Ovary (tissue), 9 donors: ENCODE data around the gene EID2. TPM values are rescaled to one million over a fixed set of nuclear protein-coding genes. Genes with fewer than 3 reads are reported as not detected.

ENCODE experiments used
- DNase-seq, 5 donors: peaks; one replicate each; pipeline ENCODE4 v3.0.0-alpha.2; 2019 to 2020
- H3K27ac ChIP-seq, 2 donors: fragments of 200-600 bp; one replicate each; pipeline versions ENCODE4 v1.5.1 to v1.8.0; 2019 to 2022
- H3K27me3 ChIP-seq: fragments of 200-600 bp; one replicate; pipeline ENCODE4 v1.8.0; 2022
- H3K36me3 ChIP-seq: fragments of 200-600 bp; sonication (generic); one replicate; pipeline ENCODE4 v1.5.1; 2019
- H3K4me1 ChIP-seq: one replicate; pipeline ENCODE4 v1.8.1; 2013; ENCODE audit warnings: mild to moderate bottlenecking, moderate library complexity; ENCODE audit not compliant: insufficient read depth
- H3K4me3 ChIP-seq: fragments of 200-600 bp; sonication (generic); one replicate; pipeline ENCODE4 v1.5.1; 2017
- H3K9me3 ChIP-seq, 2 donors: fragments of 200-600 bp in 1 of 2; sonication (generic) in 1 of 2; one replicate each; pipeline versions ENCODE4 v1.5.1 to v1.8.1; 2013 to 2019; ENCODE audit warnings: mild to moderate bottlenecking in 1 of 2, moderate library complexity in 1 of 2
- CTCF ChIP-seq, 3 donors: fragments of 450-650 bp in 2 of 3; fragments of 200-600 bp in 1 of 3; IDR thresholded peaks; one replicate each; pipeline versions ENCODE4 v1.5.1 to v1.8.0; 2016 to 2022; ENCODE audit warnings: antibody characterized with exemption in 3 of 3, mild to moderate bottlenecking in 1 of 3
- EP300 ChIP-seq: sonication (generic); formaldehyde crosslinking; IDR thresholded peaks from one replicate; pipeline ENCODE4 v1.6.1; 2017; ENCODE audit warnings: antibody characterized with exemption
- POLR2A ChIP-seq: fragments of 450-650 bp; IDR thresholded peaks from one replicate; pipeline ENCODE4 v1.6.1; 2017; ENCODE audit warnings: antibody characterized with exemption, mild to moderate bottlenecking, moderate library complexity
- WGBS, 3 donors: extraction: QIAGEN DNeasy Blood & Tissue Kit in 1 of 3; methylation state at CpG; one replicate each; pipeline versions ENCODE4 v1.1.5 to v1.1.7; 2013 to 2017; 5-methylcytosine and 5-hydroxymethylcytosine counted together
- intact Hi-C, 4 donors: fragments of 100-400 bp; cut with DNase I; formaldehyde crosslinking; loops; one replicate each; pipeline versions ENCODE4 v1.11.0 to v1.15.1; 2022 to 2023
- polyA plus RNA-seq, 2 donors: library from polyadenylated mRNA; stranded (reverse); fragments of 200-250 nt in 1 of 2; fragments of 350-450 nt in 1 of 2; fragmentation: Illumina TruSeq in 1 of 2; extraction: RNeasy Lipid Tissue Mini Kit (QIAGEN cat#74804) in 1 of 2; gene quantifications; one replicate each; pipeline ENCODE4 v1.2.3, GENCODE V29; 2013 to 2014
- total RNA-seq, 7 donors: library from RNA; depleted of rRNA in 2 of 7; stranded (reverse); fragments of >200 nt in 2 of 7; fragmentation: NEBNext Ultra II Directional in 3 of 7; extraction: Animal tissue kit (Norgen Biotek cat#: 25700) in 3 of 7; gene quantifications; one replicate each; pipeline versions ENCODE4 v1.1.0 to v1.2.4, GENCODE V29; 2016 to 2023
- donor health status: DM: no; HTN: no; CAD: no; lungs with moderate emphysema.
- donor health status: DM: no; HTN: no; CAD: no.
- donor health status: Bipolar disorder and iron deficiency.
- donor health status: DM: yes; HTN: yes; CAD: no.
- donor health status: DM: no; HTN: no; CAD: no.
- donor health status: DM: yes; HTN: yes; CAD: no.

The EID2 gene
- total and polyA plus RNA-seq, 9 donors: 6.9 to 17.0 (median 13.1) TPM

- 74 to 84% (median 76%) methylated on average over 2 of the region's 2 CpGs for WGBS, 3 donors
- intact Hi-C loops: no loop called here
- Histone ChIP-seq H3K4me3 (no peak overlapping the region), H3K9me3 (no peaks in the 10 kb centered on the region), H3K36me3 (no peaks in the 10 kb centered on the region), H3K27ac (no peak overlapping the region), H3K27me3 (no peaks in the 10 kb centered on the region), H3K4me1 (no peaks in the 10 kb centered on the region)
- no peak for DNase-seq
- TF ChIP-seq EP300 (no peak), CTCF (IDR thresholded peaks at IDR 0.05) (no peak), POLR2A (no peak)
Measured at GRCh38 chr19:39563408-39563807, 23.4 kb upstream of the EID2 start.

GRCh38 chr19:39558624-39559117, 18.7 kb upstream of the EID2 start:
- no peaks in the 10 kb centered on the region for H3K27me3 ChIP-seq
- H3K4me3 ChIP-seq: no peak overlapping the region
- TF ChIP-seq EP300 (no peak), POLR2A (no peak), CTCF (IDR thresholded peaks at IDR 0.05) (no peak)
- no peaks in the 10 kb centered on the region for H3K36me3 ChIP-seq
- H3K9me3 ChIP-seq: no peaks in the 10 kb centered on the region
- no peak for DNase-seq
- H3K27ac ChIP-seq: no peak overlapping the region
- intact Hi-C loops: loop anchor here in 2 of 4 donors (10.0 kb wide), 1 partner anchor 286 kb away; the partner anchor contains the start of gene FBL (in 2 of the 2)
- 62 to 70% (median 66%) methylated on average over 6 of the region's 6 CpGs for WGBS, 3 donors
- no peaks in the 10 kb centered on the region for H3K4me1 ChIP-seq

GRCh38 chr19:39557811-39558623, 18.1 kb upstream of the EID2 start:
- 59 to 71% (median 63%) methylated on average over 5 of the region's 5 CpGs for WGBS, 3 donors
- intact Hi-C loops: loop anchor here in 2 of 4 donors (10.0 kb wide), 1 partner anchor 287 kb away; the partner anchor contains the start of gene FBL (in 2 of the 2)
- no peaks in the 10 kb centered on the region for H3K27me3 ChIP-seq
- TF ChIP-seq EP300 (no peak), POLR2A (no peak), CTCF (IDR thresholded peaks at IDR 0.05) (no peak)
- H3K36me3 ChIP-seq: no peaks in the 10 kb centered on the region
- no peak overlapping the region for H3K27ac ChIP-seq
- DNase-seq: no peak
- H3K9me3 ChIP-seq: no peaks in the 10 kb centered on the region
- H3K4me3 ChIP-seq: no peak overlapping the region
- H3K4me1 ChIP-seq: no peaks in the 10 kb centered on the region

GRCh38 chr19:39555883-39556282, 15.9 kb upstream of the EID2 start:
- H3K9me3 ChIP-seq: no peaks in the 10 kb centered on the region
- DNase-seq: no peak
- H3K4me3 ChIP-seq: no peak overlapping the region
- TF ChIP-seq POLR2A (no peak), EP300 (no peak), CTCF (IDR thresholded peaks at IDR 0.05) (no peak)
- no peaks in the 10 kb centered on the region for H3K36me3 ChIP-seq
- WGBS, 3 donors: 36 to 55% (median 41%) methylated on average over 1 of the region's 1 CpG
- H3K27me3 ChIP-seq: no peaks in the 10 kb centered on the region
- H3K27ac ChIP-seq: no peak overlapping the region
- intact Hi-C loops: loop anchor here in 2 of 4 donors (10.0 kb wide), 1 partner anchor 289 kb away; the partner anchor contains the start of gene FBL (in 2 of the 2)
- H3K4me1 ChIP-seq: no peaks in the 10 kb centered on the region
